GM21825 (cell line): ENCODE results near the gene KIF18B.
A peak's percentile ranks its signal among the peaks of the same experiment; 100 is the strongest.

Source experiments
- ATAC-seq: cut with Tn5 transposase; IDR thresholded peaks from one replicate; pipeline ENCODE4 v1.9.1; 2021; ENCODE audit warnings: mild to moderate bottlenecking, moderate library complexity; ENCODE audit not compliant: unreplicated experiment

KIF18B gene

DNA sequence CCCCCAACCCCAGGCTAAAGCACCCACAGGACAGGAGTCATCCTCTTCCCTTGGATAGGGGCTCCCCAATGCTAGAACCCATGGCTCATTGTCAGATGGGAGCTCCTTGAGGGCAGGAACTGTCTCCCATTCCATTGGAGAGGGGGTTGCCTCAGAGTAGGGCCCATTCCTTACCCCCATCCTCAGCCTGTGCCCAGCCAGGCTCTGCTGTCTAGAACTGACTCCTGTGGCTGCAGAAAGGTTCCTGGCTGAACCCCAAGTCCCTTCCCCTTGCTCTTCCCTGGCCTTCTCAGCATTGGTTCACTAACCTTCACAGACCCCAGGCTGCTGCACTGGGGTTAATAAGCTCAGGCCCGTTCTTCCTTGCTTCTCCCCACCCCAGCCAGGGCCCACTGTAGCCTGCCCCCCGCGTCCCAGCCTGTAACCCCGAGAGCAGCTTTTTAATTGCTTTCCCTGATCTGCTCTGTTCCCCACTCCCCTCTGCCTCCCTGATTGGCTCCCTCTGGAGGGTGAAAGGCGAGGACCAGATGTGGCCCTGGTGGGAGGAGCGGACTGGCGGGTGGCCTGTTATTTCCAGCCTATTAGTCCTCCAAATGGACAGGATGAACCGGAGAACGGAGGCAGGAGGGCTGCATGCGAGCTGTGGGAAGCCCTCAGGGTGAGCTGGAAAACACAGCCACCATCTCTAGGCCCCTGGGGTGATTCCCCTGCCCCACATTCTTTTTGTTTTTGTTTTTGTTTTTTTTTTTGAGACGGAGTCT, 26.3 kb downstream of the KIF18B start:
- ATAC-seq: no peak

DNA sequence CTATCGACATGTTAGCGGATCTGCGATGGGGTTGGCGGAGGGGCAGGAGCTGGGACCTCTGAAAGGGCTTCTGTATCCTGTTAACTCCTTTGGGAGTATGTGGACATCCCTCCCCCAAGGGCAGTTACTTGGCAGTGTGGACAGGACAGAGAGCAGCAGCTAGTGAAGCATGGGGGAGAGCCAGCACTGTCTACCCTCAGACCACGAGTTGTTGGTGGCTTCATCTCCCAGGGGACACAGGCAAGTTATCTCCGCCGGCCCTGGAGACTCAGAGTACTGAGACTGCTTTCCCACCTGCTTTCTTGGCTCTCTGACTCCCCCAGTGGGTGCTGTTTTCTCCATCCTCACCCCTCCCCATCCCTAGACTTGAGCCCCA, 27.0 kb downstream of the KIF18B start:
- no peak for ATAC-seq

DNA sequence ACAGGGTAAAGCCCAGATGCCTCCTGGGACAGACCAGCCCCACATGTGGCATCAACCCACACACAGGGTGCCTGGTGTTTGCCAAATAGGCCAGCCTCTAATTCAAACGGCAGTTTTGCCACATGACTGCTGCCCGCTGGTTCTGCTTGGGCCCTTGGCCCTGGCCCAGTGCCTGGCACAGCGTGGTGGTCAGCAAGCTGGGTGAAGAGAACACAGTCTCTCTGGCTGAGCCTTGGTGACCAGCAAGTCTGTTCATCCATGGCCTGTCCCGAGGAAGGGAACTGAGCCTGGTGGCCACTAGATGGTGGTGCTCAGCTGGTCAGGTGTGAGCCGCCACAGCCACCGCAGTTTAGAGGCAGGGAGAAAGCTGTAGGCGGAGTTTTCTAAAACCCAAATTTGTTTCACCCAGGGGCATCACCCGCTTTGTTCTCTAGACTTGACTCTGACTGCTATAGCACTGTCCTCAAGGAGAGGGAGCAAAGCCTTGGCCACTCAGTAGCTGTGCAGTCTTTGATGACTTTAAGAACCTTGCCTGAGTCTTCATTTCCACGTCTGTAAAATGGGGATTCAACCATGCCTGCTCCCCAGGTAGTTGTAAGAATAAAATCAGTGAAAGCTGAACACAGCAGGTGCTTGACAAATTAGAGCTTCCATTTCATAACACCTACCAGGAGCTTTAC, 27.5 kb downstream of the KIF18B start:
- peak; percentile 79 for ATAC-seq

DNA sequence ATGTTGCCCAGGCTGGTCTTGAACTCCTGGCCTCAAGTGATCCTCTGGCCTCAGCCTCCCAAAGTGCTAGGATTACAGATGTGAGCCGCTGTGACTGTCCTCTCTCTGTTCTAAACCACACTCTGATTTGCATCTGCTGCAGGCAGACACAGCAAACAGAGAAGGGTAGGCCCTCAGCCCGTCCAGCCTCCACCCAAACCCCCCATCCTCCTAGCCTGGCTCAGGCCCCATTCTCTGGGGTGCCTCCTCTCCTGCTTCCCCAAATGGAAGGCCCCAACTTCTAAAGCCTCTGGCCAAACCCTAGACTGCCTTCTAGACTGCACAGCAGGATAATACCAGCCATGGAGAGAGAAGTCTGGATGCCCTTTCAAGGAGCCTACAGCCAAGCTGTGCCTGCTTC, 28.2 kb downstream of the KIF18B start:
- no peak for ATAC-seq

DNA sequence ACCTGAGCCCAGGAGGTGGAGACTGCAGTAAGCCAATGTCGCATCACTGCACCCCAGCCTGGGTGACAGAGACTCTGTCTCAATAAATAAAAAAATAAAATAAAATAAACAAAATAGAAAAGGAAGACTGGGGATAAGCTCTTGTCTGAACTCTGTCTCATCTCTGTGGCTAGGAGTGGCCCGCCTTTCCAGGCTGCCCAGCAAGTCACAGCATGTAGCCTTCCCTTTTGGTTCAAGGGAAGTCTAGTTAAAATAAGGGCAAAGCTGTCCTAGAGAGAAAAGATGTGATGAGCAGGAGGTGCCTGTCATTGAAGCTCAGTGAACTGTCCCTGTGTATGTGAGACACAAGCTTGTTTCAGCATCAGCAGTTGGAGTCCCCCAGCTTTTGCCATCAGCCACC, 29.6 kb downstream of the KIF18B start:
- ATAC-seq: no peak

DNA sequence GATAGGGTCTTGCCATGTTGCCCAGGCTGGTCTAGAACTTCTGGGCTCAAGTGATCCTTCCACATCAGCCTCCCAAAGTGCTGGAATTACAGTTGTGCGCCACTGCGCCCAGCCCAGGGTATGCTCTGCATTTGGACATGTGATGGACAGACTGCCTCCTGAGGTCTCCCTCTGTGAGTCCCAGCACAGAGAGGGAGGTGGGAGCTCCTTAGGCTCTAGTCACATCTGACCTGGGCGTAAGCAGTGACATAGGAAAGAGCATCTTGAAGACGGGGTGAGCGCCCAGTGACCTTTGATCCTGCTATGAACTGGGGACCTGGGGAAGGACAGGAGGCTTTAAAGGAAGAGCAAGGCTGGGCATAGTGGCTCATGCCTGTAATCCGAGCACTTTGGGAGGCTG, 30.1 kb downstream of the KIF18B start:
- ATAC-seq: no peak

DNA sequence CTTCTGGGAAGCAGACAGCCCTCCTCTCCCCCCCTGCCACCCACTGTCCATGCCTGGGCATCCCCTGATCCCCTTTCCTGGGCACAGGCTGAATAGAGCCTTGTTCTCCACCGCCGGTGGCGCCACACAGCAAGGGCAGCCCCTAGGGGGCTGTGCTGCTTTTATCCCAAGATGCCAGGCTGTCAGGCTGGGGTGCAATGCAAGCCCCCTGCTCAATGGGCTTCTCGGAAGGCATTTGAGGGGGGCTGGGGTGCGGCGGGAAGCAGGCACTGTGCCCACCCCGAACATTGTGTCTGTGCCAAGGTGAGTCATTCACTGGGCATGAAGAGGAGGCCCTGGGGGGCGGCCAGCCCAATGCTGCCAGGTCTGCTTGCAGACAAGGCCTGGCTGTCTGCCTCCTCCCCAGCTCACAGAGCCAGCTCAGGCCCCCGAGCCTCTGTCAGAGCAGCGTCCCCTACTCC, 30.8 kb downstream of the KIF18B start:
- ATAC-seq: no peak

DNA sequence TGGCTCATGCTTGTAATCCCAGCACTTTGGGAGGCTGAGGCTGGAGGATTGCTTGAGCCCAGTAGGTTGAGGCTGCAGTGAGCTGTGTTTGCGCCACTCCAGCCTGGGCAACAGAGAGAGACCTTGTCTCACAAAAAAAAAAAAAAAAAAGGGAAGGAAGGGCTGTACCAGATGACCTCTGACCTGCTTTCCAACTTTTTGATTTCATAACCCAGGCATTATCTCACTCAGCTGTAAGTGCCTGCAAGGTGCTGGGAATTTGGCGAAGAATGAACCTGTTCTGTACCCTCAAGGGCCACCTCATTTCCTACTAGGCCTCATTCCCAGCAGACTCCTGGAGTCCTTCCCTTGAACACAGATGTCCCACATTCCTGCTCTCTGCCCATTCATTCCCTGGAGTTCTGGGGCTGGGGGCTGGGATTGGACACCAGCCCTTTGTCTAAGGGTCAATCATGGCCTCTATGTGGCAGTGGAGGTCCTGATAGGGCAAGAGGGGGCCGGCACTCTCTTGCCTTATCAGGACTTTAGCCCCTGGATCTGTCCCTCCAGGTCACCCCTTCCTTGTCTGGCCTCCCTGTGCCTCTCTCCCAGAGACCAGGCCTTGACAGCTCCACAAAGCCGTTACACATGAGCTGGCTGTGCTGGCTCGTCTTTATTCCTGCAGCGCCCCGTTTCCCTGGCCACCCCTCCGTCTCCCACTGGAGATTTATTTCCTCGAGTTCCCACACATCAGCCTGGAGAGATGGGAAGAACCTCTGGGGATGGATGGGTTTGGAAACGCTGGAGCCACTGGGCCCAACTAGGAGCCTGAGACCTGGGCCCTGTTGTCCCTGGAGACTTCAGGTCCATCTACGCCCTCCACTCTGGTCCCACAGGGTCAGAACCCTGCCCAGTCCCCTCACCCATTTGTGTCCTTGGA, 31.5 kb downstream of the KIF18B start:
- ATAC-seq: no peak

DNA sequence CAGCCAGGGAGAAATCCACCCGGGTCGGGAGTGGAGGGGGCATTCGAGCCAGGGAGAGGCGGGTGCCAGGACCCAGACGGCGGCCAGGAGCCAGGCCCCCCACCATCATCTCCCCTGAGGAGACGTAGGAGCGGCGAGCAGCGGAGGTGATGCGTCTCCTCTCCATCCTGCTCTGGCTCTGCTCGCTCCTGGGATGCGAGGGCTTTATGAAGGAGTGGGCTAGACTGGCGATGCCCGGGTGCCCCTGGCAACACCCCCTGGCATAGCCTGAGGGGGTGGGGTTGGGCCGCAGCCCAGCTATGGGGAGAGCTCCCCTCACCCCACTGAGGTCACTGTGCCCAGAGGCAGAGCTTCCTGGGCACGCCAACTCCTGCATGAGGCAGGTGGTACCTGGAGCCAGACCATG, 32.2 kb downstream of the KIF18B start, which contains the start of gene GFAP:
Gene GFAP, minus strand, starts transcription at position 180 of the 406 bp plus-strand sequence. Its CDS starts 14 bp downstream, at position 166.
- ATAC-seq: no peak

DNA sequence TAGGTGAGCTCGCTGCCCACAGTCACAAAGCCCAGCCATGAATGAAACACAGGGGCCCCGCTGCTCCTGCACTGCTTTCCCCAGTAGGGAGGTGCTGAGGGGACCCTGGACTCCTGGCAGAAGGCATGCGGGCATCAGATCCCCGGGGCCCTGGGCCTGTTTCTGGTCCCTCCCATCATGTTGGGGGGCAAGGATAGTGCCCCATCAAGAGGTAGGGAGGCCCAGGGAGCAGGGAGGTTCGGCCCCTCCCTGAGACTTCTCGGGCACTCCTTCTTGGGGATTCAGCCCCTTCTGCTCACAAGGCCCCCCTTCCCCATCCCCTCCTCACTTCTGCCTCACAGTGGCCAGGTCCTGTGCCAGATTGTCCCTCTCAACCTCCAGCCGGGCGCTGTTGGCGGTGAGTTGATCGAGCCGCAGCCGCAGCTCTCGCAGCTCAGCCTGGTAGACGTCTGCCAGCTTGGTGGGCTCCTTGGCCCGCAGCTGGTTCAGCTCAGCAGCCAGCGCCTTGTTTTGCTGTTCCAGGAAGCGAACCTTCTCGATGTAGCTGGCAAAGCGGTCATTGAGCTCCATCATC, 32.8 kb downstream of the KIF18B start:
- ATAC-seq: no peak

DNA sequence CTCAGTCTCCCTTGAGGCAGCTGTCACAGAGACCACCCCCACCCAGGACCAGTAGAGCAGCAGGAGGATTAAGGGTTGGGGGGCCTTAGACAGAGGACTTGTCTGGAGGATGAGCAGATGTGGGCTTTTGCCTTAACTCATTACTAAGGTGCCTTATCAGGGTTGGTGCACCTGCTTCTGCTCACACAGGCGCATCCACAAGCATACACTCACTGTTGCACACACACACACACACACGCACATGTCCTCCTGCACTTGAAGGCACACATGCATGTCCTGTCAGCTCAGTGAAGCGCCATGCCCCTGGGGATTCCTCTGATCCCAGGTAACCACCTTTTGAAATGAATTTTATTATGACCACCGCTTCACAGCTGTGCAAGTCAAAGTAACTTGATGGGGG, 33.4 kb downstream of the KIF18B start:
- ATAC-seq: no peak

DNA sequence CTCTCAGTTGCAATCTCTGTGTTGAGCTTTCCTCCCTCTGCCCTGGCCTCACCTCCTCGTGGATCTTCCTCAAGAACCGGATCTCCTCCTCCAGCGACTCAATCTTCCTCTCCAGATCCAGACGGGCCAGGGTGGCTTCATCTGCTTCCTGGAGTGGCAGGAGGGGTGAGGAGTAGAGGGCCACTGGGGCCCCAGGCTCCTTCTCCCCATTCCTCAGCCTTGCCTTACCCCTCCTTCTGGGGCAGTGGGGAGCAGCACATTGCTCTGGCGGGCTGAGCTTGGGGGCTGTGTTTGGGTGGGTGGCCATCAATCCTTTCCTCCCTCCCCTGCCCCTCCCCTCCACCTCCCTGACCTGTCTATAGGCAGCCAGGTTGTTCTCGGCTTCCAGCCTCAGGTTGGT, 33.9 kb downstream of the KIF18B start:
- ATAC-seq: no peak

DNA sequence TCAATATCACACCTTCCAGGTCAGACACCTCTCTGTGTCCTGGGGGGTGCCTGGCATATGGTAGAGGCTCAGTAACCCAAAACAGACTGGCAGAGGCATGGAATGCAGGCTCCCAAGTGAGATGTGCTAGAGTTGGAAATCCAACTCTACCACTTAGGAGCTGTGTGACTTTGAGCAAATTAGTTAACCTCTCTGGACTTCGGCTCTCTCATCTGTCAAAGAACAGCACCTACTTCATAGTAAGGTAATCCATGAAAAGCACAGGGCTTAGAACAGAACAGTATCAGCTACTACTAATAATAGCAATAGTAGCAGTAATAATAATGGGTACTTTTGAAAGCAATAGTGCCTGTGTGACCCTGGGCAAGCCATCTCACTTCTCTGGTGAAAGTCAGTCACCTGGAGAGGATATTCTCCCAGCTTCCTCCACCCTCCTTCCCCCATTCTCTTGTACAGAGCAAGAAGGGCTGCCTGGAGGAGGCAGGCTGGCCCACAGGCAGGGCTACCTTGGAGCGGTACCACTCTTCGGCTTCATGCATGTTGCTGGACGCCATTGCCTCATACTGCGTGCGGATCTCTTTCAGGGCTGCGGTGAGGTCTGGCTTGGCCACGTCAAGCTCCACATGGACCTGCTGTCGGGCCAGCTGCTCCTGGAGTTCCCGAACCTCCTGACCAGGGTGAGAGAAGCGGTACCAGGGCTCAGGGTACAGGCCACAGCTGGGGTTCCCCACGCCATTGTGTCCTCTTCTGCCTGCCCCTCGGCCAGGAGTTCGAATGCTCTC, 34.6 kb downstream of the KIF18B start:
- ATAC-seq: no peak

DNA sequence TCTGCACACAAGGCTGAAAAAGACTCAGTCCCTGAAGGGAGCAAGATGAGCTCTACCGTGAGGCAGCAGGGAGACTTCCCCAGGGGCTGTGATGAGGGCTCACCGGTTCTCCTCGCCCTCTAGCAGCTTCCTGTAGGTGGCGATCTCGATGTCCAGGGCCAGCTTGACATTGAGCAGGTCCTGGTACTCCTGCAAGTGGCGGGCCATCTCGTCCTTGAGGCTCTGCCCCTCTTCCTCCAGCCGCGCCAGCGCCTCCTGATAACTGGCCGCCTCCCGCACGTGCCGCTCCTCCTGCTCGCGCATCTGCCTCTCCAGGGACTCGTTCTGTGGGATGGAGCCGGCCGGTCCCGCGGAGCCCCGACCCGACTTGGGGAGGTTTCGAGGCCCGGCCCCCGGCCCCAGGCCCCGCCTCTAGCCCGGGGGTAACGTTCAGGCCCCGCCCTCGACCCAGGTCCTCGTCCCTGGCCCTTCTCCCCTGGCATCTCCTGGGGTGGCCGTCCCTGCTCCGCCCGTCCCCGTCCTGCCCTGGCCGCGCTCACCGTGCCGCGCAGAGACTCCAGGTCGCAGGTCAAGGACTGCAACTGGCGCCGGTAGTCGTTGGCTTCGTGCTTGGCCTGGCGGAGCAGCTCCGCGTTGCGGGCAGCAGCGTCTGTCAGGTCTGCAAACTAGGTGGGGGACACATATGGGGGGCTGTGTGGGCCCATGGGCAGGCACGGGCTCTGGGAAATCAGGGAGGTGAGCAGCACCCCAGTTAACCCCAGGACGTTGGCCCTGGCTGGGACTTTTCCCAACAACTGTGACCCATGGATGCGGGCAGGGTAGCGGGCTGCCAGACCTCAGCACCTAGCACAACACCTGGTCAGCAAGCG, 36.2 kb downstream of the KIF18B start:
- ATAC-seq: no peak

DNA sequence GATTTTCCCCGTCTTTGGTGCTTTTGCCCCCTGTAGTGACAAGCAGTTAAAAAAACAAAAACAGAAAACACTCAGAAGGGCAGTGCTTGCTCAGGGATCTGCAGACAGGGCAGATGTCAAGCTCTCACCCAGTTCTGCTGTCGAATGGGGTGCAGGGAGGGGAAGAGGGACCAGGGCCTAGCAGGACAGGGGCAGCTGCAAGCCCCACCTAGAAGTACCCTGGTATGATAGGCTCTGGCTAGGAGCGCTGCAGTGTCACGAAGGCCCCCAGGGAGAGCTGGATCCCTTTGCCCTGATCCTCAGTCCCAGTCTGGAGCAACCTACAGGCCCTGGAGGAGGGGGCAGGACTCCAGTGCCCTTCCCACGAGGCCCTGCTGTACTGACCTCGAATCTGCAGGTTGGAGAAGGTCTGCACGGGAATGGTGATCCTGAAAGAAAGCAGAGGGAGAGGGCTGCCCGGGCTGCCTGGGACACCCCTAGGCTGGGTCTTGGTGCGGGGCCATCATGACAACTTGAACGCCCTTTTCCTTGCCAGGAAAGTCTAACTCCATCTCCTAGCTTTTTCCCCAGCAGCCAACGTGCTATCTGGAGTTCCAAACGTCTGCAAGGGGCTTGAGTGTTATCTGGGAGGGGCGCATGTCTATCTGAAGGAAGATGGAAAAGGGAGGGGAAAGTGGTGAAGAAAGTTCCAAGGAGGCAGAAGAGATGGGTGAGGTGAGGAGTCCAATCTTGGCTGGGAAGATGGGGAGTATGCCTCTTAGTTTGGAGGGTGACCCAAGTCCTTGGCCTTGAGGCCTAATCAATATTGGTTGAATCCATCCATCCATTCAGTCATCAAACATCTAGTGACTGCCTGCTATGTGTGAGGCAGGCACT, 37.1 kb downstream of the KIF18B start:
- ATAC-seq: no peak

DNA sequence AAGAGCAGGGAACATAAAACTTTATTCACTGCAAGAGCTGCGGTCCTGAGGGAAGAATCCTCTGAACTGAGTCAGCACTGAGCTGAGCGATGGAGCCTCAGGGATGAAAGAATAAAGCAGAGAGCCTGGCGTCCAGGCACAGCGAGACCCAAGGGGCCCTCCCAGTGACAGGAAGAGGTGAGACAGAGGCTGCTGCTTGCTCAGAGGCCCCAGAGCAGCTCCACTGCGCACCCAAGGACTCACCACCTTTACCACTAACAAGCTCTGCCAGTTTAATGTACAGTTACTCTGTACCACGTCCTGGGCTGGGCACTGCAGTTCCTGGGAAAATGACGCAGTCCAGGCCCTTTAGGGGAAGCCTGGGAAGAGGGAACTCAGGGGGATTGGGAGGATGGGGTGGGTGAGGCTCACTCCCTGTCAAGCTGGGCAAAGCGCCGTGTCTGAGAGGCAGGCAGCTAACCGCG, 37.9 kb downstream of the KIF18B start:
- ATAC-seq: no peak

DNA sequence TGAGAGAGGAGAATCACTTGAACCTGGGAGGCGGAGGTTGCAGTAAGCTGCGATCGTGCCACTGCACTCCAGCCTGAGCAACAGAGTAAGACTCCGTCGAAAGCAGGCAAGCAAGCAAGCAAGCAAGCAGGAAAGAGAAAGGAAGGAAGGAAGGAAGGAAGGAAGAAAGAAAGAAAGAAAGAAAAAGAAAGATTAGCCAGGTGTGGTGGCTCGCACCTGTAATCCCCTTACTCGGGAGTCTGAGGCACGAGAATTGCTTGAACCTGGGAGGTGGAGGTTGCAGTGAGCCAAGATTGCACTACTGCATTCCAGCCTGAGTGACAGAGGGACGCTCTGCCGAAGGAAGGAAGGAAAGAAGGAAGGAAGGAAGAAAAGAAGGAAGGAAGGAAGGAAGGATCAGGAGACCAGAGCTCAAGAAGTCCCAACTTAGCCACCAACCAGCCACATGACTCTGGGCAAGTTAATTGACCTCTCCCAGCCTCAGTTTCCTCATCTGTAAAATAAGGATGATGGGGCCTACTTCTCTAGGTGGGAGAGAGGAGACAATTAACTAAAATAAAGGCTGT, 38.7 kb downstream of the KIF18B start:
- no peak for ATAC-seq
